GM21723 (cell line): ENCODE data around the gene ODC1.
"Not testable (repeated sequence)": the region's sequence is repeated elsewhere in the genome, so short reads cannot be mapped to it uniquely, and the experiment has no call there.

Source experiments
- ATAC-seq: cut with Tn5 transposase; IDR thresholded peaks from one replicate; pipeline ENCODE4 v1.9.1; 2021; ENCODE audit warnings: mild to moderate bottlenecking, moderate library complexity; ENCODE audit not compliant: unreplicated experiment

ODC1 gene

DNA sequence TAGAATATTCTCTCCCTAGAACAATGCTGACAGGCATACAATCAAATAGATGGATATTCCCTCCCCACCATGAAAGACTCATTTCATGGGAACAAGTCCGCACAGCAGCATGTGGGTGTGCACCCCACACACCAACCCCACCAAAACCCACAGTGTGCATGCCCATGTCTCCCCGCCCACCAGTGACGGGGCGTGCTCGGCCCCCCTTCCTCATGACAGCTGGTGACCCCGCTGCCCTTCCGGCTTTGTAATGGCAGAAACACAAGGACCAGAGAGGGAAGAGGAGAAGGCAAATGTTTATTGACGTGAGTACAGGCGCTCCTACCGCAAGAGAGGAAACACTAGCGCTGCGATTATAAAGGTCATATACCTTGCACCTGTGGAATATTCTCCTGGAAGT lies 30.8 kb upstream of the ODC1 start:
- no peak for ATAC-seq

DNA sequence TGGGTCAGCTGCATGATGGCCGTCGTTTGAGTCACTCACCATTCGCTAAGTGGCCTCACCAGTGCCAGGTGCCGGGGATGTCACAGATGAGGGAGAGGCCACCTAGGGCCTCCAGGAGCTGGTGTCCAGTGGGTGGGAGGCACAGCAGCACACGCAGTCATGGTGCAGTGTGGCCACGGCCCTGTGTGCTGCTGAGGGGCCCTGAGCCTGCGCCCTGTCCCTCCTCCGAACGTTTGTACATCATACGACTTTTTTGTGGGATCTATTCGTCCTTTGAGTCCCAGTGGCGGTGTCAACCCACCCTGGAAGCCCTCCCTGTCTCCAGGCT lies 30.1 kb upstream of the ODC1 start:
- no peak for ATAC-seq

DNA sequence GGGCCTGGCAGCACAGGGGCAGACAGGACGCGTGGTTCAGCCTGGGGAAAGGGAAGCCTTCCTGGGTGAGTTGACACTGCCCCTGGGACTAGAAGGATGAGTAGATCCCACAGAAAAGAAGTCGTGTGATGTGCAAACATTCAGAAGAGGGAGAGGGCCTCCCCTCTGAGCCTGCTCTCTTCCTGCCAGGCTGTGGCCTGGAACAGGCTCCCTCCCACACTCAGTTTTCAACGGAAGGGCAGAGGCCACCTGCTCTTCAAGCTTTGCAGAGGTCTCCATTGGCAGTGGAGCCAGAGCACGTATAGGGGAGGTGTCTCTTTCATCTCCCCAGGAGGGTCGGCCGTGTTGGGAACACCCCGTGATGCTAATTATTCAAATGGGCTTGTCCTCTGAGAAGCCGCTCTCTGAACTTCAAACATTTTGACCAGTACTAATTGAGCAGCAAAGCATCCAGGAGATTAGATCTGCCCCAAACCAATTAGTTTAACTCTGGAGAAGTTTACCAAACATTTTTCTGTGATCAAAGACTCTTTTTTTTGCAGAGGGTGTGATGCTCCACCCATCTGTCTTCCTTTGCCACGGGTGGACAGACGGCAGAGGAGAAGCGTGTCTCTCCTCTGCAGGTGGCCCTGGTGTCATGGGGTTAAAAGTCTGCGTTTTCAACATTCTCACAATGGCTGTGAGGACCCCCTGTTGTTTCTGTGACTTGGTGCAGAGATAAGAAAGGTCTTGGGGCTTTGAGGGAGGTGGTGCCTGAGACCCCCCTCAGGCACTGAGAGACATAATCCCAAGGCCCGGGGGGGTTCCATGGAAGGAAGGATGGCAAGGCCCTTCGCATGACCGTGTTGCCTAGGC lies 29.5 kb upstream of the ODC1 start:
- ATAC-seq = no peak

DNA sequence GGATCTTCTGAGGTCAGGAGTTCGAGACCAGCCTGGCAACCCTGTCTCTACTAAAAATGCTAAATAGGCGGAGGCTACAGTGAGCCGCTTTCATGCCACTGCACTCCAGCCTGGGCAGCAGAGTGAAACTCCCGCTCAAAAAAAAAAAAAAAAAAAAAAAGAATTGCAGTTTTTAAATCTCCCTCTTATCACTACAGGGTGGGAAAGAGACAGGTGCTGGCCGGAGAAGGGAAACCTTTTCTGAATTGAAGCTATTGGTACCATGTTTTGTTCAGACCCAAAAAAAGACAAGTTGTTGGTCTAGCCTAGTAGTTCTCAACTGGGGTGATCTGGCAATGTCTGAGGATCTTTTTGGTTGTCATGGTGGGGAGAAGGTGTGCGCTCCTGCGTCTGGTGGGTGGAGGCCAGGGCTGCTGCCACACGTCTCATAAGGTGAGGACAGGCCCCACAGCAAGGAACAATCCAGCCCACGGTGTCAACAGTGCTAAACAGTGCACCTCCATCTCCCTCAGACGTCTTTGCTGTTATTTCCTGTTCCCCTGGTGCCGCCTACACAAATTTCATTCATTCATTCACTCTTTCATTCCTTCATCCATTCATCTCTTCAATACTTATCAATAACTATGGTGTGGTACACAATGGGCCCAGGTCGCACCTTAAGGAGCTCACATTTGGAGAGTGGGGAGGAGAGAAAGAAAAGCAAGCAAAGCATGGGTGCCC lies 28.8 kb upstream of the ODC1 start:
- ATAC-seq = no peak

DNA sequence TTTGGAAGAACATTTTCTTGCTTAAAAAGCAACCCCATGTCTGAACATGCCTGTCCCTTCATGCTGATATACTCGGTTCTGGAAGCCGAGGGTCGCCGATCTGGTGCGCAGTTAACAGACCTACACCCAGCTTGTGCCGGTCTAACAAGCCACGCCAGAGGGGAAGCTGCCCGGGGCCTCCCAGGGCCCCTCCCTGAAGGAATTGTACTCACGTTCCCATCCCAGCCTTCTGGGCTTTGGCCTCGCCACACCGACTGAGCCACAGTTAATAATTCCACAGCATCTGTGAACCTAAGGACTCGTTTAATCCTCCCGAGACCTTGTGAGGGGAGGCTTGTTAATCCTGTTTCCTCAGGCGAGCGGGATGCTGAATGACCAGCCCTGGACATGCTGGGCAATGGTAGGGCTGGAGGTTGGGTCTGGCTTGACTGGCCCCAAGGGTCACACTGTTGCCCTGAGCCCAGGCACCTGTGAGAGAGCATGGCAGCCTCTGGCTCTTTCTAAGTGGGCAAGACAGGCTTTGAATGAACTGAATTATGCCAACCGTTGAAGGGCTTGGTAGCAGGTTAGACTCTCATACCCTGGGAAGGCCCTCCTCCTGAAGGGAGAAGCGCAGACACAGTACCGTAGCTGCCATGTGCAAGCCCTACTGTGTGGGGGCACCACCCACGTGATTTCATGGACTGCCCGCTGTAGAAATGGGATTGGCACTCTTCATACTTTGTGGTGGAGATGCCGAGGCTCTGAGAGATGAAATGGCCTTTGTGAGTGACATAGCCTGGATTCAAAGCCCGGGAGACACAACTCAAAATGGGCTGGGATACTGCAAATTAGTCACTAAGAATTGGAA lies 27.9 kb upstream of the ODC1 start:
- ATAC-seq = no peak

DNA sequence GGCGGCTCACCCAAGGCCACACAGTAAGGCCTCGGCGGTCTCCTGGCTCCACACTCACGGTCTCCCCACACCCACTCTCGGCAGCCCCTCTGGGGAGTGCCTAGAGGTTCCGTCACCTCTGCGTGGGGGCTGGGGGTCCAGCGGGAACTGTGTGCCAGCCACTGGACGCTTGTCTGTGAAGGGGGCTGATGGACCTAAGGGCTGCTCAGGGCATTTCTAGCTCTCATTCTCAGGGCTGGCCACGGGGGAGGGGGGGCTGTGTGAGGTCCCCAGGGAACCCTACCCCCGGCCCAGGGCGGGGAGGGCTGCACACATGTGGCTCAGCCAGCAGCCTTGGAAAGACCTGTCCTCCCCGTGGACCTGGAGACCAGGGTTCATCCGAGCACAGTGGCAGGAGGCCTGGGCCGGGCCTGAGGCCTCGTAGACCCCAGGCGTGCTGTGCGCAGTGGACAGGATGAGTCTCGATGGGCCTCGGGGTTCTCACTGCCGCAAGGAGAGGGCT lies 27.1 kb upstream of the ODC1 start:
- ATAC-seq = no peak

DNA sequence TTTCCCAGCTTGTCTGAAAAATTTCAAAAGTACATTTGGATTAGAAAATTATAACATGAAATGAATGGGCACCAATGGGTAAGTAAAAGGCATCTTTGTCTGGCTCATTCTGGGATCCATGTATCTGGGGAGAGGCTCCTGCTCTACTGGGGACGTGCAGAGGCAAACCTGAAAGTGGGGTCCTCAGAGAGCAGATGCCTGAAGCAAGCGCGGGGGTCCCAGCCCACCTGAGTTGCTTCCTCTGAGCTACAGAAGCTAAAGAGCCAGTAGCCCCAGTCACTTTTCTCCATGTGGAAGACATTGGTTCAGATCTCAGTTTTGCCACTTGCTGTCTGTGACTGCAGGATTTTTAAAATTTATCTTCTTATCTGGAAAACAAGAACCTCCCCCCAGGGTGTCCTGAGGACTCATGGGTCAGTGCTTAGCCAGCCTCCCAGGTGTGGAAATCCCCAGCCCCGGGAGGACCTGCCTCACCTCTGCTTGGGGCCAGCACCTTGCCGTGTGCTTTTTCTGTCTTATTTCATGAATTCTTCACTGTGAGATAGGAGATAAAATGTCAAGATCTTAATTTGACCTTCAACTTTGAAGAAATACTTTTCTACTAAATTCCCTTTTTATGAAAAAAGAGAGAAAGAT lies 25.1 kb upstream of the ODC1 start:
- ATAC-seq = no peak

DNA sequence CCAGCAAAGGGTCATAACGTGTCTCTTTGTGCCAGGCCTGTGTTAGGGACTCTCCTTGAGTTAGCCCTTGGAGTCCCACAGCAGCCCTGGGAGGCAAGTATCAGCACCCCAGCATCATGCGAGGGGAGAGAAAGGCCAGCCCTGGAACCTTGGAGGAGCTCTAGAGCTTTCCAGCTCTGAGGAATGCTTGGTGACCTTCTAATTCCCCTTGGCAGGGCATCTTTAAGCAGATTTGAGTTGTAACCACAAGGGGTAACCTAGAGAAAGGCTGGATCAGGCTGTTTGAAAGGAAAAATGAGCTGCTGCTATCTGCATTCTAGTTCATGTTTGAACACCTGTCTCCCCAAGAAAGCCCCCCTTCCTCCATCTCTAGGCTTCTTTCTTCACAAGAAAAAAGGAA lies 23.8 kb upstream of the ODC1 start:
- ATAC-seq = no peak

DNA sequence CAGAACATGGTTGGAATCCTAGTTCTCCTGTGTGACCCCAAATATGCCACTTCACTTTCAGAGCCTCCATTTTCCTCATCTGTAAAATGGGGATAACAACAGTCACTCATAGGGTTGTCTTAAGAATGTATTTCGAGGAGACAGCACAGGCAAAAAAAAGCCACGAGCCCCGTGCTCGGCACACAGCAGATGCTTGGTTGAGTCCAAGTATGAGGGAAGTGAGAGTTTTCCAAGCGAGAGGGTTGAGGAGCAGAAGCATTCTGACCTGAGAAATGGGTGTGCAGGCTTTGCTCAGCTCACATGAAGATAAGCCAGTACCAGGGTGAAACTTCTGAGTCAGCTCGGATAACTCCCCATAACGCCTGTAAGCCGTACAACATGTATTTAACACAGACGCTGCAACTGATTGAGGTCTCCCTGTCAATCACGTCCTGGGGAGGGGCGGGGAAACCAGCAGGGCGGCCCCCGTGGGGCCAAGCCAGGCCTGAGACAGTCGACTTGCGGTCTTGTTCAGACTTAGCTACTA lies 23.0 kb upstream of the ODC1 start:
- ATAC-seq = no peak

DNA sequence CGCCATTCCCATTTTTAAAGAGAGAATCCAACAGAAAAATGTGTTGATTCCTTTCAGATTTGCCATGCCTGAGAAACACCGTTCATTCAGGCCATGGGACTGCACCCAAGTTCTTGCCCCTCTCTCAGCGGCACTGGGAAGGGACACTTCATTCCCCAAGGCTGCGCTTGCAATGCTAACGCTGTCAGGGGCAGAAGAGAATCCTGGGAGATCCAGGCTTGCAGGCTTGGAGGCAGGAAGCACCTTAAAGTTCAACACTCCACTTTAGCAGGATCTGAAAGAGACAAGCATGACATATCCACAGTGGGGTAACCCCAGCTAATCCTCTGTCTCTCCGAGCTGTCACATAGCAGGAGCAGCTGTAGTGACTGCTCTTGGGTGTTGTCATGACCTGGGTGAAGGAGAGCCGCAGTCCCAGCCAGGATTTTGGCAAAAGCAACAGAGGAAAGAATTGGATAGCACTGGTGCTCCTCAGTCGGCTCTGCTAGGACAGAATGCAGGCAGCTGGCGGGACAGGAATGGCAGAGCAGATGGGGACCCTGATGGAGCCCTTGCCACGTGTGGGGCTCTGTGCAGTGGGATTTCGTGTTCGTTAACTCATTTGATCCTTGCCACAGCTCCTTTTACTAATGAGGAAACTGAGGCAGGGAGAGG lies 22.0 kb upstream of the ODC1 start:
- ATAC-seq = no peak

DNA sequence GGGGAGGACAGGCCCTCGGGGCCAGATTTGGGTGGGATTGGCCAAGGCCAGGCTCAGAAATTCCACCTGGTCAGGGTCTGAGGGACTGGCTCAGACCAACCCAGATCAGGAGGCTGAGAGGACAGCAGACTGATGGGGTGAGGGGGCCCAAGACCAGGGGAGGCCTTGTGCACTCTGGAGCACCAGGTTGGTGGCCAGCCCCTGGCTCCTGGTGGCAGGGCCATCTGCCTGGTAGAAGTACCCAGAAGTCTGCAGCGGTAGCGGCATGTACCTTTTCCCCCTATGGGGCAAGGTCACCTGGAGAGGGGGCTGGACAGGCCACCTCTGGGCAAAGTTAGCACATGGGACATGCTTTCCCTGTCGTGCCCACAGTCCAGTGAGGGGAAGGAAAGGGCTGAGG lies 21.2 kb upstream of the ODC1 start:
- no peak for ATAC-seq

DNA sequence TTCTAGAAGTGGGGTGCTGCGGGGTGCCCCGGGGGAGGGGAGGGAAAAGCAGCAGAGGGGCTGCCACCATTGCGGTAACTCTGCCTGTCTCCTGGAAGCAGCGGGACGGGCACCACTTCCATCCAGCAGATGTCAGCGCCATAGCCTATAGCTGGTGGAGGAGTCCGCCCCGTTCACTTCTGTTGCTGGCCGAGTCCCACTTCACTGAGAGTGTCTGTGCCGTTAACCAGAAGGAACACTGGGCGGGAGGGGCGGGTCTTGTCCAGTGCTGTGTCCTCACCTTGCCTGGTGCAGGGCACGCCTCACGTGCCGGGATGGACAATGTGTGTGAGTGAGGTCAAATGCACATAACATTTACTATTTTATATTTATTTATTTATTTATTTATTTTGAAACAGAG lies 19.3 kb upstream of the ODC1 start:
- ATAC-seq = no peak

DNA sequence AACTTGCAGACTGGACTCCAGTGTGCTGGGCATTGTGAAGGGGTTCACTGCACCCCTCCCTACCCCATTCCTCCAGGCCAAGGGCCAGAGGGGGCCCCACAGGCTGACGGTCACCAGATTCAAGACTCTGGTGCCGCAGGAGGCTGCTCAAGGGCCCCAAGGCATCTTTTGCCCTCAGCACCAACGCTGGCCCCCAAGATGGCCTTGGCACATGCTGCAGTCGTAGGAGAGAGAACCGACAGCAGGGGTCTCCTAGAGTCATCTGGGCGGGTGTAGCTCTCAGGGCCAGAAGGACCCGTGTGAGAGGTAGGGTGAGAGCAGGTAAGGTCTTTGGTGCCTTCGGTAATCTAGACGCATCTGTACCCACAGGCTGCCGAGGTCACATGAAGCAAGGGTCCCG lies 18.7 kb upstream of the ODC1 start:
- no peak for ATAC-seq

DNA sequence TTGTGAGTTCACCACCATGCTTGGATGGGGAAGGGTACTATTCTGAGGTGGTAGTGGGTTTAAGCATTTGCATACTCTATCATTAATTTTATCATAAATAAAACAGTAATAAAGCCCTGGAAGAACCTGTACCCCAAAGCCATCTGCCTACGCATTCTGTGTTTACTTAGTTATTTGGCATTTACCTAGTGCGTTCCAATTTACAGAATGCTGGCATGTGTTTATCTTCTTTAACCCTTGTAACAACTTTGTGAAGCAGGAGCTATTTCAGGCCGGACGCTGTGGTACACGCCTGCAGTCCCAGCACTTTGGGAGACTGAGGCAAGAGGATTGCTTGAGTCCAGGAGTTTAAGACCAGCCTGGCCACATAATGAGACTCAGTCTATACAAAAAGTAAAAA lies 17.8 kb upstream of the ODC1 start:
- ATAC-seq = no peak

DNA sequence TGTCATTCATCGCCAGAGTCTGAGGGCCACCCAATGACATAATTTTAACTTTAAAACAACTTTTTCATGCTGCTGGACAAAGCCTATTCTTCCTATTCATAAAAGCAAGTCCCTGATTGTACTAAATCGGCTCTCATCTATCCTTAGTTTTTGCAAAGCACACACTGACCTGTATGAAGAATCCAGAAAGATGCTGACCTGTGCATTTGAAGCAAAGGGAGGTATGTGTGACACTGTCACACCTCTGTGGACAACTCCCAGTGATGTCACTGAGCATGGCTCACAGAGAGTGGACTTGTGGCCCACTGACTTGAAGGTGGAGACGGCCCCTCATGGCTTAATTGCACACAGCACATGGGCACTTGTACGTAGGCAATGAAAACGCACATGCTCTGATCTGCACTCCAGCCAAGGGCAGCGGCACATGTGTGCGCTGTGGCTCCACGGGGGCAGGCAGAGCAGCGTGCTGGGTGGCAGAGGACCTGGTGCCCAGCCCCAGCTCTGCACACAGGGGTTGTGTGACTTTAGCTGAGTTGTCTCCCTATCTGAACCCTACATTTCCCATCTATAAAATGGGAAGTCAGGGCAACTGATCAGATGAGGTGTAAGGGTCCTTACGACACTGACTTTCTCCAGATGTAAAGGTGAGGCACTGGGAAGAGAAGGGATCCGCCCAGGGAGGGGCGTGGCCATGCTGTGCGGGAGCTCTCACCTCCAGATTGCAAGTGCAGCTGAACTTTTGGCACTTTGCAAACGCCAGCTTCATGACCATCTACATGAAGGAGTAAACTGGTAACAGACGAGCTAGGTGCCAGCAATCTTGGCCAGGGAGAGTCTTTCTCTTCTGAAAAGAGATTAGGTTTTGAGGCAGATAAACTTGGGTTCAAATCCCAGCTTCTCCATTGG lies 14.3 kb upstream of the ODC1 start:
- no peak for ATAC-seq

DNA sequence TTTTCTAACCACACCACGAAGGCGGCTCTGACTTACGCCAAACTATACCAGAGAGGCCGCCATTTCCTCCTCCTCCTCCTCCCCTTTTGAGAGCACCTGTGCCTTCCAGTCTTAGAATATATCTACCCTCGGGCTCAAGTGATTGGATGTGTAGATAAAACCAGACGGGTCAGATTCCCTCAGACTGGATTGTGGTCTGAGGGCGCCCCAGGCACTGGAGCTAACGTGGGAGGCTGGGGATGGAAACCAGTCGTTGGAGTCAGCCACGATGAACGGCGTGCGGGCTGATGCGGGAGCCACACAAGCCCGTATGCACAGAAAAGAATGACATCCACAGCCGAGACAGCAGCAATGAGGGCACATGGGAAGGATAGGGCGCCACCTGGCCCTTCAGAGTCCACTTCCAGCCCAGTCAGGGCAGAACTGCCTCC lies 12.3 kb upstream of the ODC1 start:
- ATAC-seq = no peak

DNA sequence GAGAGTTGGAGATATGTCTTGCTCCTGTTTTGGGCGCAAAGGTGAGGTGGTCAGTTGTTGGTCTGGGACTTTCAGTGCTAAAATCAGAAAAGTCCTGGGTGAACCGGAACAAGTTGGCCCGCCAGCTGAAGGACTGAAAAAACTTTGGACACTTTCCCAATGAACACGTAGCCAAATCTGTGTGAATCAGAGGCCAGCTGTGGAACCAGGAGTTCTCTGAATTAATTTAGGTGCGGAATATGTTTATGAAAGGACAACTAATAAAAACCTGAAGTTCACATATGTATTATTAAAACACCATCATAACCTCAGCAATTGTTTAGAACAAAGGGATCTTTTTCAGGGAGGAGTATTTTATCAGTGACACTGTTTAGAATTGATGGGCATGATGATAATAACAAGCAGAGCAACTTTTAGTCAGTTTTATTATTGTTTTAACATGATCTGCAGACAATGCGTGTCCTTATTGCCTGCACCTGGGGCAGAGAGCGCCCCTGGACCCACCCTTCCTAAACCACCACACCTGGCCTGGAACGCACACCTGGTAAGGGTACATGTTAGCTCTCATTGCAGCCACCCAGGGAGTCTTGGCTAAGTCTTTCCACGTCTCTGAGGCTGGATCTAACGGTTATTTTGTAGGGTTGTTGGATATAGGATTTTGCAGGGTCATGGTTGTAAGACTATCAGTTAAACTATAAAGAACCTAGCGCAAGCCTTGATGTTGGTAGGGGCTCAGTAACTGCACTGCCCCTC lies 9.9 kb upstream of the ODC1 start:
- ATAC-seq = no peak

DNA sequence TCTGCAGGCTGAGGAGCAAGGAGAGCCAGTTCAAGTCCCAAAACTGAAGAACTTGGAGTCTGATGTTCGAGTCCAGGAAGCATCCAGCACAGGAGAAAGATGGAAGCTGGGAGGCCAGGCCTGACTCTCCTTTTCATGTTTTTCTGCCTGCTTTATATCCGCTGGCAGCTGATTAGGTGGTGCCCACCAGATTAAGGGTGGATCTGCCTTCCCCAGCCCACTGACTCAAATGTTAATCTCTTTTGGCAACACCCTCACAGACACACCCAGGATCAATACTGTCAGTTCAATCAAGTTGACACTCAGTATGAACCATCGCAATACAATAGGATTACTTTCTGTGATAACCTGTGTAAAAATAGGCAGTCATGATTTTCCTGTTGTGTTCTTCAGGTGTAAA lies 9.1 kb upstream of the ODC1 start:
- ATAC-seq = not testable (repeated sequence)

DNA sequence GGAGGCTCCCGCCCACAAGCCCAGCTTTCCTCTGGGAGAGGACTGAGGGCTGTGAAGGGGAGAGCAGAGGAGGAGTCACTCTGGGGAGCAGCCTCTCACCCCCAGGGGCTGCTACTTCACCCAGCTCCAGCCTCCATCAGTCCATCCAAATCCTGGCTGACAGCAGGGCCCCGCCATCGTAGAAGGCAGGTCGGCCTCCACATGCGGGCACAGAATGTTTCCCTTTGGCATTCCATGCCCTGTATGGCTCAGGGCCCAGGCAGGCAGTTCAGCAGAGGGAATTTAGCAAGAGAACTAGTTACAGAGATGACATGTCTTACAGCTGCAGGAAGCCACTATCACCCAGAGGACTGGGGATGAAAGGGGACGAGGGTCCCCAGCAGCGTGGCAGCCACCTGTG lies 6.4 kb upstream of the ODC1 start:
- no peak for ATAC-seq
